ENCODE results near the gene ARFIP2.

Gene ARFIP2

GRCh38 chr11:6440906-6441358 is 40.2 kb downstream of the ARFIP2 start, which contains the start of gene HPX:
Gene HPX, minus strand, starts transcription at chr11:6440987. Its CDS starts 24 bp downstream, at chr11:6440963.
- DNase-seq, result peak; percentile 38

DNA sequence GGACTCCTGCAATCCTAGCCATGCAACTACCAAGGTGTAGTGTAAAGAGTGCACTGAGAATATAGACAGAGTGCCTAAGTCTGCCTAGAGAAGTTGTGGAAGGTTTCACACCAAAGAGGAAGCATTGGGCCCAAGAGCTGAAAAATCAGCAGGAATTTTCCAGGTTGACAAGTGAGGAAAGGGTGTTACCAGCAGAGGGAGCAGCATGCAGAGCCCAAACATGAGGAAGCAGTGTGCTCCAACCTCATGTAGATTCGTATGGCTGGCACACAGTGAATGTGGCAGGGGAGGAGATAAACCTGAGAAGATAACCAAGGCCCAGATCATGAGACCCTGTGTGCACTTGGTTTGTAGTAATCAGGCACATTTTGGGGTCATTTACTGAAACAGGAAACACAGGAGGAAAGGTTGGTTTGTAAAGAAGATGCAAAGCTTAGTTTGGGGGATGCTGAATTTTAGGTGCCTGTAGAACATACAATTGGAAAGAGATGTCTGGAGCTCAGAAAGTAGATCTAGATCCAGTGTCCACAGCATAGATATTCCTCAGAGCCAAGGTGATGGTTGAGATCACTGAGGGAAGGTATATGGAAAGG is 42.1 kb downstream of the ARFIP2 start:
- DNase-seq, result peak; percentile 91

DNA sequence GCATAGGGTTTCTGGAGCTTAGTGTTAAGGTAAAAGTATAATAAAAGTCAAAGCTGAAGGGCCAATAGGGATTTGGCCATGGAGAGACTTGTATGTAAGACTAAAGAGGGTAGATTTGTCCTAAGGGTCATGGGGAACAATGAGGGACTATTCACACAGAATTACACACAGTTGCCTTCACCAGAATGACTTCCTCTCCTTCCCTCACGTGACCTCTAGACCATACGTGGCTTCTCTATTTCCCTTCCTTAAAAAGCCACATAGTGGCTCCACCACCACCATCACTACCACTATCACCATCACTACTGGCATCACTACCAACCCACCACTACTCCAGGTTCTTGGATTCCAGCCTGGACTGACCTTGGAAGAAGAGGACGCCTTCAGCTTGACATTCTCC is 43.1 kb downstream of the ARFIP2 start:
- no peak for DNase-seq

DNA sequence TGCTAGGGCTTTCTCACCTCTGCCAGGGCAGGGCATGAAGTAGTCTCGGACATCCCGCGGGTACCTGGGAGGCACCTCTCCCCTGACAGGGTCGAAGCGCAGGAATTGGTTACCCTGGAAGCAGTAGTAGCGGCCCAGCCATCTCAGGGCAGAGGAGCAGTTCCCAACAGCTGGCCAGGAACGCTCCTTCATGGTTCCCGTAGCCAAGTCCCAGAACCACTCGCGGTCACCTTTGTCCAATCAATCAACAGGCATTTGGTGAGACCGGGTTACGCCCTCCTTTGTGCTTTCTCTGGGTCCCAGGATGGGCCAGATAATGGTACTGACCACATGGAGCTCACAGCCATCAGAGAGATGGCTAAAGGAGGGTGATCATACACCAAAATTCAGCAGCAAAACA is 43.7 kb downstream of the ARFIP2 start:
- DNase-seq, result no peak

DNA sequence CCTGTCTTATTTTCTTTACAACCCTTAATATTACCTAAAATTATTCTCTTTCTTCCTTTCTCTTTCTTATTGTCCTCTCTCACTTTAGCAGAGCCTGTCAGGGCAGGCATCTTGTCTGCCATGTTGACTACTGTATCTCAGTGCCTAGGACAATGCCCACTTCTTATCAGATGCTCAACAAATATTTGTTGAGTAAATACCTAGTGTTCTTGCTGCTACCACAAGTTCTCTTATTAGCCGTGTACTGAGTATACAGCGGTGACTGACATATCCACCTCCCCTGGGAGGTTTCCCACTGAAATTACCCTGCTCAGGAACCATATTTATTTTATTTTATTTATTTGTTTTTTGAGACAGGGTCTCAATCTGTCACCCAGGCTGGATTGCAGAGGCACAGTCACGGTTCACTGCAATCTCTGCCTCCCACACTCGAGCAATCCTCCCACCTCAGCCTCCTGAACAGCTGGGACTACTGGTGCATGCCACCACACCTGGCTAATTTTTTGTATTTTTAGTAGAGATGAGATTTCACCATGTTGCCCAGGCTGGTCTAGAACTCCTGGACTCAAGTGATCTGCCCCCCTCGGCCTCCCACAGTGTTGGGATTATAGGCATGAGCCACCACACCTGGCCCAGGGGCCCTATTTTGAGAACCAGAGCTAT is 47.0 kb downstream of the ARFIP2 start:
- DNase-seq, result peak; percentile 65

DNA sequence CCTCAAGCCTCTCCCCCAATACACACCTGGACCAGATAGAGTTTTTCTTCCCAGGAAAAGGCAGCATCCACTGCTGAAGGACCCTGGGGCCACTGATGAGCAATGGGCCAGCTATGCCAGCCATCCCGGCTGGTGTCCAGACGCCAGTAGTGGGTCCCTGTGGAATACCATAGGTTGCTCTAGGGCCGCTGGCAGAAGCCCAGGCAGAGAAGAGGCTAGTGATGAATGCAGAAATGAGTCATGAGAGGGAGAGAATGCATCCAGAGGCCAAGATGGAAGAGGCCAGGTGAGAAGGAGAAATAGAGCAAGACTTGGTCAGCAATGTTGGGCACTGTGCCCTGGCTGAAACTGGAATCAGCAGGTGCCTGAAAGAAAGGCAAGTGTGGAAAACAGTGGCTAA is 49.3 kb downstream of the ARFIP2 start:
- peak; percentile 11 for DNase-seq

GRCh38 chr11:6427516-6427915 is 53.6 kb downstream of the ARFIP2 start:
- no peak for DNase-seq
